GM12872 (cell line): ENCODE results near the gene ELL.

Source experiments
- CTCF ChIP-seq: IDR thresholded peaks from 3 replicates; pipeline ENCODE4 v1.5.1; 2011; ENCODE audit warnings: low read depth, mild to moderate bottlenecking, low read length, moderate library complexity; ENCODE audit not compliant: insufficient read depth

Gene ELL

GRCh38 chr19:18502246-18502637 is 19.6 kb downstream of the ELL start:
- no peak for TF ChIP-seq CTCF

GRCh38 chr19:18501832-18502231 is 20.0 kb downstream of the ELL start:
- no peak for TF ChIP-seq CTCF

GRCh38 chr19:18501351-18501750 is 20.5 kb downstream of the ELL start:
- no peak for TF ChIP-seq CTCF

- TF ChIP-seq CTCF: no peak
Observed at GRCh38 chr19:18500799-18501198, 21.1 kb downstream of the ELL start.

- no peak for TF ChIP-seq CTCF
Observed at GRCh38 chr19:18500376-18500775, 21.5 kb downstream of the ELL start.

- no peak for TF ChIP-seq CTCF
Observed at GRCh38 chr19:18499055-18499775, 22.7 kb downstream of the ELL start.

GRCh38 chr19:18496980-18497256 is 25.0 kb downstream of the ELL start:
- TF ChIP-seq CTCF: no peak
